ENCODE results near the gene HDAC1.
A peak's percentile ranks its signal among the peaks of the same experiment; 100 is the strongest.
"Not testable (repeated sequence)": the region's sequence is repeated elsewhere in the genome, so short reads cannot be mapped to it uniquely, and the experiment has no call there.

HDAC1 gene

GRCh38 chr1:32349211-32349708, 57.4 kb downstream of the HDAC1 start:
- peak; percentile 81 for DNase-seq (ENCODE audit: low read depth, low spot score)

GRCh38 chr1:32350785-32351398, 59.0 kb downstream of the HDAC1 start:
- DNase-seq (ENCODE audit: low read depth, low spot score): no peak

- peak; percentile 69 for DNase-seq (ENCODE audit: low read depth, low spot score)
These were observed 59.7 kb downstream of the HDAC1 start for GRCh38 chr1:32351399-32352238.

- DNase-seq (ENCODE audit: low read depth, low spot score): no peak
These were observed 60.4 kb downstream of the HDAC1 start for GRCh38 chr1:32352239-32352745.

GRCh38 chr1:32352831-32353383, 61.0 kb downstream of the HDAC1 start:
- no peak for DNase-seq (ENCODE audit: low read depth, low spot score)

- DNase-seq (ENCODE audit: low read depth, low spot score): no peak
These were observed 61.5 kb downstream of the HDAC1 start for GRCh38 chr1:32353431-32353830.

GRCh38 chr1:32353886-32354570, 62.1 kb downstream of the HDAC1 start:
- no peak for DNase-seq (ENCODE audit: low read depth, low spot score)

GRCh38 chr1:32355778-32356177, 63.9 kb downstream of the HDAC1 start:
- DNase-seq (ENCODE audit: low read depth, low spot score): not testable (repeated sequence)

GRCh38 chr1:32356478-32356877, 64.6 kb downstream of the HDAC1 start:
- DNase-seq (ENCODE audit: low read depth, low spot score): no peak

- DNase-seq (ENCODE audit: low read depth, low spot score): no peak
These were observed 65.7 kb downstream of the HDAC1 start for GRCh38 chr1:32357614-32358013.

- DNase-seq (ENCODE audit: low read depth, low spot score): no peak
These were observed 66.6 kb downstream of the HDAC1 start for GRCh38 chr1:32358435-32358834.

GRCh38 chr1:32361308-32361673, 69.4 kb downstream of the HDAC1 start:
- DNase-seq (ENCODE audit: low read depth, low spot score): no peak

GRCh38 chr1:32361674-32362473, 70.0 kb downstream of the HDAC1 start:
- no peak for DNase-seq (ENCODE audit: low read depth, low spot score)

- no peak for DNase-seq (ENCODE audit: low read depth, low spot score)
These were observed 70.8 kb downstream of the HDAC1 start, which contains the start of the genes FAM229A and TSSK3 for GRCh38 chr1:32362474-32363313. TSS of gene FAM229A (minus strand) at chr1:32362485. CDS start at chr1:32362091, 394 bp downstream. TSS of gene TSSK3 (plus strand) at chr1:32362539. CDS start at chr1:32362702, 163 bp downstream.

- no peak for DNase-seq (ENCODE audit: low read depth, low spot score)
These were observed 71.8 kb downstream of the HDAC1 start for GRCh38 chr1:32363713-32364112.

- DNase-seq (ENCODE audit: low read depth, low spot score): no peak
These were observed 73.0 kb downstream of the HDAC1 start for GRCh38 chr1:32364836-32365235.

GRCh38 chr1:32365445-32365844, 73.6 kb downstream of the HDAC1 start:
- DNase-seq (ENCODE audit: low read depth, low spot score): no peak

- no peak for DNase-seq (ENCODE audit: low read depth, low spot score)
These were observed 76.2 kb downstream of the HDAC1 start for GRCh38 chr1:32367912-32368635.

- no peak for DNase-seq (ENCODE audit: low read depth, low spot score)
These were observed 80.4 kb downstream of the HDAC1 start for GRCh38 chr1:32372149-32372756.

All from brain pericyte (primary cell).